K562 (cell line): ENCODE data around the gene SPEM1. TPM values are rescaled to one million over a fixed set of nuclear protein-coding genes. Genes with fewer than 3 reads are reported as not detected.
A peak's percentile ranks its signal among the peaks of the same experiment; 100 is the strongest.

Experiments
- C11orf30 ChIP-seq: fragments of 450-650 bp; IDR thresholded peaks from 2 replicates; pipeline ENCODE4 v1.6.1; 2016; ENCODE audit warnings: low read depth, mild to moderate bottlenecking
- FOXK1 ChIP-seq: sonication (generic); formaldehyde crosslinking; IDR thresholded peaks from 2 replicates; pipeline ENCODE4 v1.8.0; 2022; ENCODE audit warnings: missing genetic modification reagents, mild to moderate bottlenecking, borderline replicate concordance
- HMG20A ChIP-seq: fragments of 450-650 bp; formaldehyde crosslinking; conservative IDR thresholded peaks from 2 replicates; pipeline ENCODE4 v1.4.0; 2020; ENCODE audit warnings: mild to moderate bottlenecking, mixed read lengths
- ILF3 ChIP-seq: fragments of 450-650 bp; IDR thresholded peaks from 2 replicates; pipeline ENCODE4 v1.6.1; 2018; ENCODE audit warnings: antibody characterized with exemption, mild to moderate bottlenecking, moderate library complexity, borderline replicate concordance
- IRF2 ChIP-seq: sonication (generic); formaldehyde crosslinking; IDR thresholded peaks from 2 replicates; pipeline ENCODE4 v1.8.1; 2022; ENCODE audit warnings: mild to moderate bottlenecking, missing genetic modification reagents
- POLR2B ChIP-seq: fragments of 450-650 bp; IDR thresholded peaks from 2 replicates; pipeline ENCODE4 v1.6.1; 2018; ENCODE audit warnings: low read depth; ENCODE audit not compliant: partially characterized antibody
- RBM14 ChIP-seq: fragments of 200-400 bp; formaldehyde crosslinking; IDR thresholded peaks from 2 replicates; pipeline ENCODE4 v1.6.1; 2018; ENCODE audit warnings: low read depth, mild to moderate bottlenecking, low read length, moderate library complexity, borderline replicate concordance; ENCODE audit not compliant: insufficient read depth
- SIN3A ChIP-seq, 2 experiments: fragments of 150-350 bp in 1 of 2; IDR thresholded peaks; 2 replicates each; pipeline ENCODE4 v1.6.1; 2011 to 2016; ENCODE audit warnings: borderline replicate concordance in 2 of 2, low read depth in 2 of 2, low read length in 2 of 2, mild to moderate bottlenecking in 2 of 2, moderate library complexity in 2 of 2; ENCODE audit not compliant: control insufficient read depth in 1 of 2
- SUPT5H ChIP-seq: fragments of 450-650 bp; IDR thresholded peaks from 2 replicates; pipeline ENCODE4 v1.6.1; 2016
- ZKSCAN8 ChIP-seq: fragments of 200-800 bp; sonication (Bioruptor generic); IDR thresholded peaks from 2 replicates; pipeline ENCODE4 v1.6.1; 2016; ENCODE audit warnings: missing genetic modification characterization, missing compliant biosample characterization
- ZNF347 ChIP-seq: fragments of 450-650 bp; formaldehyde crosslinking; IDR thresholded peaks from 2 replicates; pipeline ENCODE4 v1.4.0; 2020; ENCODE audit warnings: low read depth, mild to moderate bottlenecking, moderate library complexity
- polyA plus RNA-seq, 8 experiments: library from polyadenylated mRNA; depleted of rRNA in 4 of 8; stranded (reverse) in 5 of 8; unstranded in 3 of 8; fragments of >200 nt; fragmentation: Nextera tagmentation in 2 of 8; fragmentation: Illumina TruSeq in 1 of 8; extraction: Ambion mirVana in 2 of 8; extraction: Trizol in 1 of 8; gene quantifications; 2 replicates each; pipeline versions ENCODE4 v1.2.1 to v1.2.3, GENCODE V29; 2011 to 2014; ENCODE audit warnings: inconsistent platforms in 1 of 8, missing spikeins in 1 of 8
- total RNA-seq, 7 experiments: library from RNA; depleted of rRNA in 6 of 7; stranded (reverse); fragments of >200 nt in 6 of 7; fragmentation: Illumina TruSeq in 2 of 7; extraction: Trizol in 2 of 7; gene quantifications; 2 replicates each; pipeline versions ENCODE4 v1.2.1 to v1.2.3, GENCODE V29; 2011 to 2021; ENCODE audit warnings: low replicate concordance in 1 of 7
- TF ChIP-seq, protein P1 (sequence below): fragments of 450-650 bp; formaldehyde crosslinking; IDR thresholded peaks from 2 replicates; pipeline ENCODE4 v1.4.0; 2020; ENCODE audit warnings: mild to moderate bottlenecking, mixed read lengths
- TF ChIP-seq, protein P2 (sequence below): sonication (generic); IDR thresholded peaks from 2 replicates; pipeline ENCODE4 v1.6.1; 2016

SPEM1 gene
- total and polyA plus RNA-seq, 9 of the 15 experiments (the other 6 are each of a cell fraction or from before 2014, with no cell fraction given): not detected

DNA sequence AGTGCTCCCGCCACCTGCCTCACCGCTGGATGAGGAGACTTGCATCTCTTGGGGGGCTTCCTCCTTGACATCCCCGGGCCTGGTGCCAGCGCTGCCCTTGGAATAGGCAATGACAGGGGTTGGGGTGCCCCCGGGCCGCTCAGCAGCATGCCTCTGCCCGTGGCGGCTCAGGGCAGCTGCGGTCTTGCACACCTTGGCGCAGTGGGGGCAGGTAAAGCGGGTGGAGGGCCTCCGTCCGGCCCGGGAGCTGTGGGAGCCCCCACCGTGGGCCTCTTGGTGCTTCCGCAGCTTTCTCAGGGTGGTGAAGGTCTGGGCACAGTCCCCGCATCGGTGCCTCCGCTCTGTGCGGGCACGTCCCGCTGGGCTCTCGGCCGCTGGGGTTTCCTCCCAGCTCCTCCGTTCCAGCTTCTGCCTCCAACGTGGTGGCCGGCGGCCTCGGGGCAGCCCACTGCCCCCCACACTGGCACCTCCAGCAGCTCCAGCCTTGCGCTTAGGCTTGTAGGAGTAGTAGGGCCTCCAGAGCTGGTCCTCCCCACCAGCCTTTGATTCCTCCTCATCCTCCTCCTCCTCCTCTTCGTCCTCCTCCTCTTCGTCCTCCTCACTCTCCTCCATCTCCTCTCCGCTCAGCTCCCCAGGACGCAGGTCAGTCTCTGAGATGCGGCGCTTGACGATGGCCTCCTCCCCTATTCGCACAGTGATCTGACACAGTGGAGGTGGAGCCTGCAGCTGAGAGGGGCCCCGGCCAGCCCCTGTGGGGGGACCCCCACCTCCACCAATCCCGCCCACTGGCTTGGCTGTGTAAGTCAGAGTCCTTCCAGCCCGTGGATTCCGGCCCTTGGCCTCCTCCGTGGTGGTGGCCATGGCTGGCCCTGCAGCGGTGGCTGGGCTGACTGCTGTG lies 42.6 kb downstream of the SPEM1 start (continued):
- TF ChIP-seq, protein P1, sequence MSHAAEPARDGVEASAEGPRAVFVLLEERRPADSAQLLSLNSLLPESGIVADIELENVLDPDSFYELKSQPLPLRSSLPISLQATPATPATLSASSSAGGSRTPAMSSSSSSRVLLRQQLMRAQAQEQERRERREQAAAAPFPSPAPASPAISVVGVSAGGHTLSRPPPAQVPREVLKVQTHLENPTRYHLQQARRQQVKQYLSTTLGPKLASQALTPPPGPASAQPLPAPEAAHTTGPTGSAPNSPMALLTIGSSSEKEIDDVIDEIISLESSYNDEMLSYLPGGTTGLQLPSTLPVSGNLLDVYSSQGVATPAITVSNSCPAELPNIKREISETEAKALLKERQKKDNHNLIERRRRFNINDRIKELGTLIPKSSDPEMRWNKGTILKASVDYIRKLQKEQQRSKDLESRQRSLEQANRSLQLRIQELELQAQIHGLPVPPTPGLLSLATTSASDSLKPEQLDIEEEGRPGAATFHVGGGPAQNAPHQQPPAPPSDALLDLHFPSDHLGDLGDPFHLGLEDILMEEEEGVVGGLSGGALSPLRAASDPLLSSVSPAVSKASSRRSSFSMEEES (CRISPR knock-in tag): no peak
- TF ChIP-seq FOXK1 (CRISPR knock-in tag) (no peak), ILF3 (no peak), ZKSCAN8 (no peak), C11orf30 (no peak), SIN3A (IDR thresholded peaks at IDR 0.05; ENCODE audit: borderline replicate concordance in 2 of 2, control insufficient read depth in 1 of 2, low read depth in 2 of 2, low read length in 2 of 2) (no peak), HMG20A (CRISPR knock-in tag) (no peak), ZNF347 (CRISPR knock-in tag) (no peak), IRF2 (CRISPR knock-in tag) (no peak), POLR2B (peak; percentile 36), SUPT5H (peak; percentile 41; the same call in 1 of the 2 replicates), RBM14 (no peak)
- TF ChIP-seq, protein P2, sequence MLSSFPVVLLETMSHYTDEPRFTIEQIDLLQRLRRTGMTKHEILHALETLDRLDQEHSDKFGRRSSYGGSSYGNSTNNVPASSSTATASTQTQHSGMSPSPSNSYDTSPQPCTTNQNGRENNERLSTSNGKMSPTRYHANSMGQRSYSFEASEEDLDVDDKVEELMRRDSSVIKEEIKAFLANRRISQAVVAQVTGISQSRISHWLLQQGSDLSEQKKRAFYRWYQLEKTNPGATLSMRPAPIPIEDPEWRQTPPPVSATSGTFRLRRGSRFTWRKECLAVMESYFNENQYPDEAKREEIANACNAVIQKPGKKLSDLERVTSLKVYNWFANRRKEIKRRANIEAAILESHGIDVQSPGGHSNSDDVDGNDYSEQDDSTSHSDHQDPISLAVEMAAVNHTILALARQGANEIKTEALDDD: no peak
- TF ChIP-seq, all 486 proteins: peak for 6
